Gastroesophageal sphincter (tissue), 4 donors: ENCODE measurements around the gene CRIM1. TPM values are rescaled to one million over a fixed set of nuclear protein-coding genes. Genes with fewer than 3 reads are reported as not detected.
A peak's percentile ranks its signal among the peaks of the same experiment; 100 is the strongest.

ENCODE experiments used
- ATAC-seq: fragments of 150-250 bp; one replicate; pipeline ENCODE4 v1.9.1; 2016; ENCODE audit warnings: mild to moderate bottlenecking, moderate library complexity
- H3K27ac ChIP-seq, 4 donors: fragments of 200-600 bp; sonication (generic) in 3 of 4; 1 replicate in 3 of 4; 2 replicates in 1 of 4; pipeline ENCODE4 v1.5.1; 2016 to 2019
- H3K27me3 ChIP-seq: fragments of 200-600 bp; sonication (generic); one replicate; pipeline ENCODE4 v1.5.1; 2019
- H3K36me3 ChIP-seq, 2 donors: fragments of 200-600 bp; sonication (generic); one replicate each; pipeline ENCODE4 v1.5.1; 2019; ENCODE audit warnings: control low read depth in 1 of 2
- H3K4me1 ChIP-seq, 3 donors: fragments of 200-600 bp; sonication (generic); 1 replicate in 2 of 3; 2 replicates in 1 of 3; pipeline ENCODE4 v1.5.1; 2016 to 2019; ENCODE audit warnings: control low read depth in 2 of 3
- H3K4me3 ChIP-seq, 2 donors: fragments of 200-600 bp; sonication (generic); one replicate each; pipeline ENCODE4 v1.5.1; 2019; ENCODE audit warnings: mild to moderate bottlenecking in 1 of 2, moderate library complexity in 1 of 2
- H3K9me3 ChIP-seq, 3 donors: fragments of 200-600 bp; sonication (generic); one replicate each; pipeline ENCODE4 v1.5.1; 2017 to 2019; ENCODE audit warnings: control low read depth in 2 of 3
- EP300 ChIP-seq: sonication (generic); formaldehyde crosslinking; IDR thresholded peaks from one replicate; pipeline ENCODE4 v1.6.1; 2017; ENCODE audit warnings: antibody characterized with exemption, mild to moderate bottlenecking
- POLR2A ChIP-seq, 2 donors: fragments of 450-650 bp; IDR thresholded peaks; one replicate each; pipeline ENCODE4 v1.6.1; 2017; ENCODE audit warnings: antibody characterized with exemption in 2 of 2, mild to moderate bottlenecking in 2 of 2, moderate library complexity in 1 of 2
- POLR2AphosphoS5 ChIP-seq: sonication (generic); formaldehyde crosslinking; IDR thresholded peaks from one replicate; pipeline ENCODE4 v1.6.1; 2017; ENCODE audit warnings: antibody characterized with exemption
- WGBS, 2 donors: methylation state at CpG; one replicate each; pipeline ENCODE4 v1.1.5; 2018; ENCODE audit warnings: low coverage in 1 of 2; 5-methylcytosine and 5-hydroxymethylcytosine counted together
- total RNA-seq, 4 donors: library from RNA; depleted of rRNA; stranded (reverse); fragments of >200 nt; gene quantifications; one replicate each; pipeline ENCODE4 v1.1.0, GENCODE V29; 2016
- TF ChIP-seq, protein P1 (sequence below), 4 experiments: fragments of 200-600 bp in 2 of 4; fragments of 450-650 bp in 2 of 4; sonication (generic) in 1 of 4; IDR thresholded peaks; one replicate each; pipeline ENCODE4 v1.5.1; 2017 to 2019; ENCODE audit warnings: antibody characterized with exemption in 4 of 4, mild to moderate bottlenecking in 2 of 4, moderate library complexity in 2 of 4

The CRIM1 gene
- total RNA-seq, 4 donors from 2014 or later: 150 to 342 (median 203) TPM

GRCh38 chr2:36453652-36454051 is 98.1 kb downstream of the CRIM1 start:
- WGBS, 2 donors: 73 to 92% methylated on average over 3 of the region's 3 CpGs
- Histone ChIP-seq H3K4me3 (no peak overlapping the region), H3K9me3 (no peaks in the 10 kb centered on the region), H3K27me3 (no peaks in the 10 kb centered on the region), H3K4me1 (peaks cover 29 to 95% (median 54%) of the 10 kb centered on the region in 3 donors), H3K36me3 (peaks cover 0 to 21% of the 10 kb centered on the region in 2 donors), H3K27ac (peak overlapping the region in 2 of 4 donors; percentile 79 to 83)
- no peak for TF ChIP-seq EP300
- TF ChIP-seq POLR2AphosphoS5: no peak
- TF ChIP-seq, protein P1, sequence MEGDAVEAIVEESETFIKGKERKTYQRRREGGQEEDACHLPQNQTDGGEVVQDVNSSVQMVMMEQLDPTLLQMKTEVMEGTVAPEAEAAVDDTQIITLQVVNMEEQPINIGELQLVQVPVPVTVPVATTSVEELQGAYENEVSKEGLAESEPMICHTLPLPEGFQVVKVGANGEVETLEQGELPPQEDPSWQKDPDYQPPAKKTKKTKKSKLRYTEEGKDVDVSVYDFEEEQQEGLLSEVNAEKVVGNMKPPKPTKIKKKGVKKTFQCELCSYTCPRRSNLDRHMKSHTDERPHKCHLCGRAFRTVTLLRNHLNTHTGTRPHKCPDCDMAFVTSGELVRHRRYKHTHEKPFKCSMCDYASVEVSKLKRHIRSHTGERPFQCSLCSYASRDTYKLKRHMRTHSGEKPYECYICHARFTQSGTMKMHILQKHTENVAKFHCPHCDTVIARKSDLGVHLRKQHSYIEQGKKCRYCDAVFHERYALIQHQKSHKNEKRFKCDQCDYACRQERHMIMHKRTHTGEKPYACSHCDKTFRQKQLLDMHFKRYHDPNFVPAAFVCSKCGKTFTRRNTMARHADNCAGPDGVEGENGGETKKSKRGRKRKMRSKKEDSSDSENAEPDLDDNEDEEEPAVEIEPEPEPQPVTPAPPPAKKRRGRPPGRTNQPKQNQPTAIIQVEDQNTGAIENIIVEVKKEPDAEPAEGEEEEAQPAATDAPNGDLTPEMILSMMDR (IDR thresholded peaks at IDR 0.05): no peak
- no peak for TF ChIP-seq POLR2A (IDR thresholded peaks at IDR 0.05)
- no peak for ATAC-seq

DNA sequence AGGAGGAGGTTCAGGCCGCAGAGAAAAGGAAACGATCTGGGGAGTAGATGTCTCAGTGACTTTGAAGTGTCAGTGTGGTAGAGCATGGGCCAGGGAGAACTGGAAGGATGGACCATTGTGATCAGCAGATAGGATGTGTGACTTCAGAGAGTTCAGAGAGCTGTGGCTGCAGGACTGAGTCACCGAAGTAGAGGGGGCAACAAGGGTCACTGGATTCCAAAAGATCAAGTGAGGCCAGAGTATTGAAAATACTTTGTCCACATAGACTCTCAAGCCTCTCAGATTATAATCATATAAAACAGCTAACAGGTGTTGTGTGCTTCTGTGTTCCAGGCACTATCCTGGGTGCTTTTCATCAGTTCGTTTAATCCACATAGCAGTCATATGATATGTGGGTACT is 99.4 kb downstream of the CRIM1 start:
- WGBS, 2 donors: 86 to 88% methylated on average over 1 to 4 of the region's 4 CpGs
- Histone ChIP-seq H3K36me3 (peaks cover 0 to 16% of the 10 kb centered on the region in 2 donors), H3K9me3 (no peaks in the 10 kb centered on the region), H3K27me3 (no peaks in the 10 kb centered on the region), H3K4me3 (no peak overlapping the region), H3K4me1 (peaks cover 27 to 90% (median 57%) of the 10 kb centered on the region in 3 donors), H3K27ac (peak overlapping the region in 3 of 4 donors; percentile 62 to 79 (median 79))
- no peak for ATAC-seq
- TF ChIP-seq POLR2A (IDR thresholded peaks at IDR 0.05) (no peak), EP300 (no peak), POLR2AphosphoS5 (no peak)
- TF ChIP-seq, protein P1 (IDR thresholded peaks at IDR 0.05): no peak

- Histone ChIP-seq H3K9me3 (no peaks in the 10 kb centered on the region), H3K4me1 (peaks cover 24 to 90% (median 55%) of the 10 kb centered on the region in 3 donors), H3K4me3 (no peak overlapping the region), H3K27me3 (no peaks in the 10 kb centered on the region), H3K36me3 (peaks cover 0 to 16% of the 10 kb centered on the region in 2 donors), H3K27ac (peak overlapping the region; percentile 47 to 79 (median 70))
- ATAC-seq: no peak
- 66% methylated on average over 3 to 4 of the region's 4 CpGs for WGBS, 2 donors
- TF ChIP-seq EP300 (no peak), POLR2A (IDR thresholded peaks at IDR 0.05) (no peak), POLR2AphosphoS5 (no peak)
- TF ChIP-seq, protein P1 (IDR thresholded peaks at IDR 0.05): no peak
Observed at GRCh38 chr2:36455788-36456187, 100.2 kb downstream of the CRIM1 start.

GRCh38 chr2:36456227-36457175 is 100.9 kb downstream of the CRIM1 start:
- 20 to 34% methylated on average over 12 to 17 of the region's 17 CpGs for WGBS, 2 donors
- Histone ChIP-seq H3K4me1 (peaks cover 23 to 90% (median 53%) of the 10 kb centered on the region in 3 donors), H3K27ac (peak overlapping the region; percentile 47 to 79 (median 70)), H3K9me3 (no peaks in the 10 kb centered on the region), H3K4me3 (no peak overlapping the region), H3K27me3 (no peaks in the 10 kb centered on the region), H3K36me3 (peaks cover 0 to 16% of the 10 kb centered on the region in 2 donors)
- peak; percentile 46 for ATAC-seq
- TF ChIP-seq POLR2AphosphoS5 (peak; percentile 36), EP300 (no peak)

DNA sequence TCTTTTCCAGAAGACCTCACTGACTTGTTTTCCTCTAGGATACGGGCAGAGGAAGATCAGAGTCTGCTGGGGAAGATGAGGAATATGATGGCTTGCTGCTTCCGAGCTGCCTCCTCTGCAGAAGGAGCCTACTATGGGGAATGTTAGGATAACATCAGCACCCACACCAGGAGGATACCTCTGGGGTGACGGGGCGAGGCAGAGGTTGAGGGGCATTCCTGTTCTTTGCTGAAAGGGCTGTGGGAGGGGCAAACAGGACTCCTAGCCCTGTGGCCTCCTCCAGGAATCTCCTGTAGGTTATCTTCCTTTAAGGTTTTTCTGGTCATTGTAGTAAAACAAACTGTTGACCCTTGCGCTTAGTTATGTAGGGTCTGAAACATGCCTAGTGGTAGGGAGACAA is 102.5 kb downstream of the CRIM1 start:
- peaks cover 20 to 89% (median 48%) of the 10 kb centered on the region in 3 donors for H3K4me1 ChIP-seq
- H3K27ac ChIP-seq: peak overlapping the region in 3 of 4 donors; percentile 59 to 79 (median 62)
- H3K36me3 ChIP-seq: peaks cover 0 to 16% of the 10 kb centered on the region in 2 donors
- TF ChIP-seq, protein P1 (IDR thresholded peaks at IDR 0.05): no peak
- TF ChIP-seq POLR2A (IDR thresholded peaks at IDR 0.05): no peak
- TF ChIP-seq EP300: no peak
- no peak for TF ChIP-seq POLR2AphosphoS5
- WGBS, 2 donors: 100% methylated on average over 1 to 3 of the region's 5 CpGs
- no peak overlapping the region for H3K4me3 ChIP-seq
- no peaks in the 10 kb centered on the region for H3K9me3 ChIP-seq
- no peaks in the 10 kb centered on the region for H3K27me3 ChIP-seq
- ATAC-seq: no peak
